Hepatocyte (in vitro differentiated cells): ENCODE measurements around the gene AKAP14. TPM values are rescaled to one million over a fixed set of nuclear protein-coding genes. Genes with fewer than 3 reads are reported as not detected.

ENCODE experiments used
- DNase-seq: peaks from one replicate; pipeline ENCODE4 v3.0.0-alpha.2; 2016; ENCODE audit warnings: low spot score
- H2AFZ ChIP-seq: fragments of 200-600 bp; sonication (generic); 2 replicates; pipeline ENCODE4 v1.6.0; 2016; ENCODE audit warnings: antibody characterized with exemption, mild to moderate bottlenecking
- H3K27ac ChIP-seq: fragments of 200-600 bp; sonication (generic); 2 replicates; pipeline ENCODE4 v1.5.1; 2016; ENCODE audit warnings: mild to moderate bottlenecking
- H3K27me3 ChIP-seq: fragments of 200-600 bp; sonication (generic); 2 replicates; pipeline ENCODE4 v1.6.1; 2016
- H3K36me3 ChIP-seq: fragments of 200-600 bp; sonication (generic); replicated peaks from 2 replicates; pipeline ENCODE4 v1.5.1; 2016; ENCODE audit warnings: low read depth; ENCODE audit not compliant: insufficient read depth
- H3K4me1 ChIP-seq: fragments of 200-600 bp; sonication (generic); 2 replicates; pipeline ENCODE4 v1.5.1; 2016; ENCODE audit warnings: mild to moderate bottlenecking, moderate library complexity; ENCODE audit not compliant: insufficient read depth
- H3K4me2 ChIP-seq: fragments of 200-600 bp; sonication (generic); 2 replicates; pipeline ENCODE4 v1.6.0; 2016
- H3K4me3 ChIP-seq: fragments of 200-600 bp; sonication (generic); 2 replicates; pipeline ENCODE4 v1.5.1; 2016; ENCODE audit warnings: mild to moderate bottlenecking
- H3K79me2 ChIP-seq: fragments of 200-600 bp; sonication (generic); 2 replicates; pipeline ENCODE4 v1.6.0; 2017; ENCODE audit warnings: mild to moderate bottlenecking
- H3K9me2 ChIP-seq: fragments of 200-600 bp; sonication (generic); replicated peaks from 2 replicates; pipeline ENCODE4 v1.6.0; 2017; ENCODE audit warnings: mild to moderate bottlenecking; ENCODE audit not compliant: insufficient read depth
- H3K9me3 ChIP-seq: fragments of 200-600 bp; sonication (generic); 2 replicates; pipeline ENCODE4 v1.5.1; 2016; ENCODE audit warnings: low read depth, mild to moderate bottlenecking
- H4K20me1 ChIP-seq: fragments of 200-600 bp; sonication (generic); 2 replicates; pipeline ENCODE4 v1.6.0; 2016; ENCODE audit warnings: mild to moderate bottlenecking; ENCODE audit not compliant: insufficient read depth, poor library complexity, severe bottlenecking
- CTCF ChIP-seq: fragments of 200-600 bp; sonication (generic); IDR thresholded peaks from 2 replicates; pipeline ENCODE4 v1.5.1; 2016; ENCODE audit warnings: antibody characterized with exemption, mild to moderate bottlenecking; ENCODE audit not compliant: poor library complexity
- EZH2 ChIP-seq: fragments of 200-600 bp; sonication (generic); IDR thresholded peaks from 2 replicates; pipeline ENCODE4 v1.6.1; 2016; ENCODE audit warnings: antibody characterized with exemption, mild to moderate bottlenecking, borderline replicate concordance
- EZH2phosphoT487 ChIP-seq: fragments of 200-600 bp; sonication (generic); IDR thresholded peaks from one replicate; pipeline ENCODE4 v1.6.1; 2018; ENCODE audit warnings: antibody characterized with exemption, mild to moderate bottlenecking, low read depth, moderate library complexity; ENCODE audit not compliant: unreplicated experiment, severe bottlenecking
- WGBS: methylation state at CpG from one replicate; pipeline ENCODE4 v1.1.6; 2016; ENCODE audit warnings: low lambda C conversion rate; ENCODE audit errors: missing lambda C conversion rate; 5-methylcytosine and 5-hydroxymethylcytosine counted together
- polyA plus RNA-seq: library from polyadenylated mRNA; unstranded; fragments of >200 nt; fragmentation: Nextera tagmentation; extraction: Ambion mirVana; gene quantifications from 2 replicates; pipeline ENCODE4 v1.2.1, GENCODE V29; 2016
- total RNA-seq: library from RNA; depleted of rRNA; stranded (reverse); fragments of >200 nt; gene quantifications from 2 replicates; pipeline ENCODE4 v1.2.3, GENCODE V29; 2014

Gene AKAP14
- total and polyA plus RNA-seq, 2 experiments from 2014 or later: not detected

- Histone ChIP-seq H3K27me3 (no peaks in the 10 kb centered on the region), H4K20me1 (no peaks in the 10 kb centered on the region), H3K27ac (peak overlapping the region; percentile 97), H3K9me2 (no peaks in the 10 kb centered on the region), H3K36me3 (no peaks in the 10 kb centered on the region), H3K4me1 (peaks cover 5% of the 10 kb centered on the region), H3K79me2 (peaks cover 34% of the 10 kb centered on the region), H3K4me2 (peak overlapping the region; percentile 73), H3K9me3 (no peaks in the 10 kb centered on the region), H2AFZ (peak overlapping the region; percentile 42), H3K4me3 (peak overlapping the region; percentile 63)
- TF ChIP-seq EZH2: no peak
- TF ChIP-seq EZH2phosphoT487: no peak
- 50% methylated on average over 25 of the region's 25 CpGs for WGBS
- DNase-seq: peak; percentile 34
These were observed 25.0 kb upstream of the AKAP14 start for GRCh38 chrX:119870626-119871131.

- Histone ChIP-seq H2AFZ (peak overlapping the region; percentile 42), H4K20me1 (no peaks in the 10 kb centered on the region), H3K9me3 (no peaks in the 10 kb centered on the region), H3K9me2 (no peaks in the 10 kb centered on the region), H3K4me2 (peak overlapping the region; percentile 73), H3K27ac (peak overlapping the region; percentile 97), H3K36me3 (no peaks in the 10 kb centered on the region), H3K4me3 (peak overlapping the region; percentile 63), H3K79me2 (peaks cover 34% of the 10 kb centered on the region), H3K27me3 (no peaks in the 10 kb centered on the region), H3K4me1 (peaks cover 5% of the 10 kb centered on the region)
- TF ChIP-seq EZH2: no peak
- no peak for TF ChIP-seq EZH2phosphoT487
- TF ChIP-seq CTCF: no peak
- DNase-seq: peak; percentile 12
- WGBS: 43% methylated on average over 26 of the region's 26 CpGs
These were observed 24.5 kb upstream of the AKAP14 start for GRCh38 chrX:119871245-119871598.

- H4K20me1 ChIP-seq: no peaks in the 10 kb centered on the region
- no peaks in the 10 kb centered on the region for H3K27me3 ChIP-seq
- TF ChIP-seq EZH2phosphoT487: no peak
- no peak for TF ChIP-seq CTCF
- TF ChIP-seq EZH2: no peak
- H3K9me3 ChIP-seq: no peaks in the 10 kb centered on the region
- peaks cover 34% of the 10 kb centered on the region for H3K79me2 ChIP-seq
- H3K4me2 ChIP-seq: peak within 1 kb of the TSS; percentile 73
- peak within 1 kb of the TSS; percentile 63 for H3K4me3 ChIP-seq
- peaks cover 5% of the 10 kb centered on the region for H3K4me1 ChIP-seq
- H3K36me3 ChIP-seq: no peaks in the 10 kb centered on the region
- peak; percentile 91 for DNase-seq
- H3K27ac ChIP-seq: peak within 1 kb of the TSS; percentile 97
- no peaks in the 10 kb centered on the region for H3K9me2 ChIP-seq
- H2AFZ ChIP-seq: peak within 1 kb of the TSS; percentile 54
- WGBS: 40% methylated on average over 60 of the region's 62 CpGs
These were observed 23.9 kb upstream of the AKAP14 start, which contains the start of the genes NDUFA1 and RNF113A for GRCh38 chrX:119871599-119872395. Gene NDUFA1 (plus strand): TSS chrX:119871832. CDS start chrX:119871912, 80 bp downstream. Gene RNF113A (minus strand): TSS chrX:119871733. CDS start chrX:119871613, 120 bp downstream.

GRCh38 chrX:119878740-119879139 is 17.0 kb upstream of the AKAP14 start:
- no peak for DNase-seq
- TF ChIP-seq CTCF: no peak
- no peak for TF ChIP-seq EZH2
- TF ChIP-seq EZH2phosphoT487: no peak

More at GRCh38 chrX:119878740-119879139, 17.0 kb upstream of the AKAP14 start:
- no peak overlapping the region for H2AFZ ChIP-seq
- H4K20me1 ChIP-seq: no peaks in the 10 kb centered on the region
- no peaks in the 10 kb centered on the region for H3K27me3 ChIP-seq
- no peaks in the 10 kb centered on the region for H3K9me3 ChIP-seq
- no peaks in the 10 kb centered on the region for H3K4me1 ChIP-seq
- peaks cover 3% of the 10 kb centered on the region for H3K79me2 ChIP-seq
- H3K9me2 ChIP-seq: no peaks in the 10 kb centered on the region
- no peak overlapping the region for H3K4me3 ChIP-seq
- no peaks in the 10 kb centered on the region for H3K36me3 ChIP-seq
- no peak overlapping the region for H3K4me2 ChIP-seq
- H3K27ac ChIP-seq: no peak overlapping the region
- 88% methylated on average over 2 of the region's 2 CpGs for WGBS
